Measurements from ENCODE around the gene TPH2. TPM values are rescaled to one million over a fixed set of nuclear protein-coding genes. Genes with fewer than 3 reads are reported as not detected.

The TPH2 gene
- total and polyA plus RNA-seq, 2 of the 13 experiments (the other 11 are each of a cell fraction or from before 2014, with no cell fraction given) = not detected

- TF ChIP-seq ZNF615 (CRISPR knock-in tag; IDR thresholded peaks at IDR 0.05; ENCODE audit: borderline replicate concordance) (no peak), ZNF850 (CRISPR knock-in tag; conservative IDR thresholded peaks at IDR 0.05) (no peak), ZNF407 (CRISPR knock-in tag; IDR thresholded peaks at IDR 0.05; ENCODE audit: not compliant biosample characterization) (no peak), ZNF180 (CRISPR knock-in tag; IDR thresholded peaks at IDR 0.05; ENCODE audit: borderline replicate concordance, low read depth) (no peak), TBP (CRISPR knock-in tag; IDR thresholded peaks at IDR 0.05) (no peak), BCL6 (CRISPR knock-in tag; IDR thresholded peaks at IDR 0.05) (peak; percentile 34; the same call in 1 of the 2 replicates), POGZ (CRISPR knock-in tag; IDR thresholded peaks at IDR 0.05) (peak; percentile 76), ISL2 (CRISPR knock-in tag; IDR thresholded peaks at IDR 0.05) (peak; percentile 50; the same call in 1 of the 2 replicates), NCOA2 (CRISPR knock-in tag; IDR thresholded peaks at IDR 0.05) (peak; percentile 51), ZNF780A (CRISPR knock-in tag; IDR thresholded peaks at IDR 0.05) (no peak), MED1 (CRISPR knock-in tag; IDR thresholded peaks at IDR 0.05) (peak; percentile 84), ZNF33B (CRISPR knock-in tag; IDR thresholded peaks at IDR 0.05) (no peak), ZNF564 (CRISPR knock-in tag; IDR thresholded peaks at IDR 0.05) (no peak), TOE1 (CRISPR knock-in tag; IDR thresholded peaks at IDR 0.05) (no peak), KDM5A (IDR thresholded peaks at IDR 0.05; ENCODE audit: borderline replicate concordance, low read length) (no peak), RFXAP (CRISPR knock-in tag; IDR thresholded peaks at IDR 0.05; ENCODE audit: borderline replicate concordance) (no peak), ZNF501 (CRISPR knock-in tag; IDR thresholded peaks at IDR 0.05) (peak; percentile 49; the same call in 1 of the 2 replicates), BRCA1 (CRISPR knock-in tag; IDR thresholded peaks at IDR 0.05) (no peak), ZNF232 (CRISPR knock-in tag; IDR thresholded peaks at IDR 0.05; ENCODE audit: borderline replicate concordance) (no peak), KMT2B (CRISPR knock-in tag; IDR thresholded peaks at IDR 0.05) (peak; percentile 31; the same call in 1 of the 2 replicates)
- TF ChIP-seq, protein P1, sequence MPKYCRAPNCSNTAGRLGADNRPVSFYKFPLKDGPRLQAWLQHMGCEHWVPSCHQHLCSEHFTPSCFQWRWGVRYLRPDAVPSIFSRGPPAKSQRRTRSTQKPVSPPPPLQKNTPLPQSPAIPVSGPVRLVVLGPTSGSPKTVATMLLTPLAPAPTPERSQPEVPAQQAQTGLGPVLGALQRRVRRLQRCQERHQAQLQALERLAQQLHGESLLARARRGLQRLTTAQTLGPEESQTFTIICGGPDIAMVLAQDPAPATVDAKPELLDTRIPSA (CRISPR knock-in tag; IDR thresholded peaks at IDR 0.05; ENCODE audit: borderline replicate concordance) = no peak
Measured at GRCh38 chr12:71947645-71948105, 9.0 kb downstream of the TPH2 start (continued).

Measured in HepG2 (cell line).